ENCODE measurements around the gene PCBP3.

PCBP3 gene

DNA sequence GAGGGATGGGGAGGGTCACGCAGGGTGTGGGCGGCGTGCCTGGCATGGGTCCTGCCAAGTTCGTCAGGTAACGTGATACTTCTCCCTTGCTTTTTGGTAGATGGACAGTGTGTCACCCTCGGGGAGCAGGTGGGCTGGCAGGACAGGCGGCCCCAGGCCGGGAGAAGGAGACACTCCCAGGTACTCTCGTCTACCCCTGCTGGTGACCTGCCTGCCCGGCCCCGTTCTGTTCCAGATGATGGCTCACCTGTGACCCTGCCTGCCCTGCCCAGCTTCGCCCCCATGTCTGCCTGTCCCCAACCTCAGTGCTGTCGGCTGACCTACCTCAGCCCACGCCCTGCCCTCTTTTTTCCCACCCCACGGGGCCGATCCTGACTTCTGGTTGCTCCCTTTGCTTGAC is 144.7 kb downstream of the PCBP3 start:
- Histone ChIP-seq H3K27ac (replicated peaks) (no peak overlapping the region), H3K4me3 (replicated peaks; ENCODE audit: insufficient read depth, low read length) (no peak overlapping the region), H3K27me3 (ENCODE audit: insufficient read depth, poor library complexity, severe bottlenecking) (no peaks in the 10 kb centered on the region)
- no peak for DNase-seq (ENCODE audit: low read depth in 1 of 2, low spot score in 1 of 2)
- no peak for TF ChIP-seq REST (IDR thresholded peaks at IDR 0.05; ENCODE audit: insufficient replicate concordance, low read depth)
- TF ChIP-seq GABPA (IDR thresholded peaks at IDR 0.05; ENCODE audit: low read depth): no peak
- no peak for TF ChIP-seq POLR2AphosphoS5 (IDR thresholded peaks at IDR 0.05; ENCODE audit: low read depth)
- TF ChIP-seq CTCF (IDR thresholded peaks at IDR 0.05; ENCODE audit: insufficient read depth, low read length): no peak
- no peak for TF ChIP-seq SPI1 (IDR thresholded peaks at IDR 0.05; ENCODE audit: borderline replicate concordance, low read depth)

GRCh38 chr21:45788637-45789506 is 145.3 kb downstream of the PCBP3 start:
- Histone ChIP-seq H3K27me3 (ENCODE audit: insufficient read depth, poor library complexity, severe bottlenecking) (no peaks in the 10 kb centered on the region), H3K27ac (replicated peaks) (no peak overlapping the region), H3K4me3 (replicated peaks; ENCODE audit: insufficient read depth, low read length) (no peak overlapping the region)
- TF ChIP-seq GABPA (IDR thresholded peaks at IDR 0.05; ENCODE audit: low read depth): no peak
- TF ChIP-seq SPI1 (IDR thresholded peaks at IDR 0.05; ENCODE audit: borderline replicate concordance, low read depth): no peak
- no peak for TF ChIP-seq REST (IDR thresholded peaks at IDR 0.05; ENCODE audit: insufficient replicate concordance, low read depth)
- TF ChIP-seq CTCF (IDR thresholded peaks at IDR 0.05; ENCODE audit: insufficient read depth, low read length): no peak
- no peak for TF ChIP-seq POLR2AphosphoS5 (IDR thresholded peaks at IDR 0.05; ENCODE audit: low read depth)
- DNase-seq (ENCODE audit: low read depth in 1 of 2, low spot score in 1 of 2): no peak

- peaks cover 2% of the 10 kb centered on the region for H3K27me3 ChIP-seq (ENCODE audit: insufficient read depth, poor library complexity, severe bottlenecking)
- H3K4me3 ChIP-seq (replicated peaks; ENCODE audit: insufficient read depth, low read length): no peak overlapping the region
- no peak for DNase-seq (ENCODE audit: low read depth in 1 of 2, low spot score in 1 of 2)
- no peak overlapping the region for H3K27ac ChIP-seq (replicated peaks)
- no peak for TF ChIP-seq POLR2AphosphoS5 (IDR thresholded peaks at IDR 0.05; ENCODE audit: low read depth)
- no peak for TF ChIP-seq CTCF (IDR thresholded peaks at IDR 0.05; ENCODE audit: insufficient read depth, low read length)
- no peak for TF ChIP-seq GABPA (IDR thresholded peaks at IDR 0.05; ENCODE audit: low read depth)
- TF ChIP-seq SPI1 (IDR thresholded peaks at IDR 0.05; ENCODE audit: borderline replicate concordance, low read depth): no peak
- TF ChIP-seq REST (IDR thresholded peaks at IDR 0.05; ENCODE audit: insufficient replicate concordance, low read depth): no peak
Observed at GRCh38 chr21:45790427-45790826, 146.9 kb downstream of the PCBP3 start.
